ENCODE results near the gene TOX2. TPM values are rescaled to one million over a fixed set of nuclear protein-coding genes. Genes with fewer than 3 reads are reported as not detected.

Gene TOX2
- total and polyA plus RNA-seq, 2 of the 4 experiments (the other 2 are of a cell fraction): 1.3 to 17.5 TPM

DNA sequence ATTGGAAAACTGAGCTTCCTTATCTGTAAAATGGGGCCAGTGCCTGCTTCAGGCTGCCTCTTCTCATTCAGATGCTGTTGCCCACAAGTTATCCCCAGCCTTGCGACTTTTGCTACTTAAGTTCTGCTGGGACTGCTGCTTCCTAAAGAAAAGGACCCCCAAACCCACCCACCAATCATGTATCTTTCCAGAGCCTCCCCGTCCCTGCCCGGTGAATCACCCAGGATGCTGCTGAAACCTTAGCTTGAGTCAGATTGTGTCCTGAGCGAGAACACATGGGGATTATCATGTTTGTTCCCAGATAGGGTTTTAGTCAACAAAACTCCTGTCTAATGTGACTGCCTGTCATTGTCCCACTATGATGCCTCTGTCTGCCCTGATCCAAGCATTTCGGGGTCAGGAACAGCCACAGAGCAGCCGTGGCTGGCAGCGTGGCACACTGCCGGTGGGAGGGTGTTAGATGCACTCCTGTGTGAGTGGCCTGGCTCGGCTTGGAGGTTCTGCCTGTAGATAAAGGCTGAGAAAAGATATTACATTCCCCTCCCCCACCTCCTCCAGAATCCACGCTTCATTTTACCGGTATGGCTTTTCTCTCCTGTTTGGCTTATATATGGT is 79.9 kb downstream of the TOX2 start:
- Histone ChIP-seq H3K14ac (replicated peaks; ENCODE audit: low read depth, low read length) (peak overlapping the region; percentile 68), H3K56ac (ENCODE audit: extremely low read depth, insufficient read depth, low read length) (no peak overlapping the region; the same call in 1 of the 2 replicates), H3K27me3 (ENCODE audit: control insufficient read depth, insufficient read depth, low read length) (no peaks in the 10 kb centered on the region), H2BK15ac (ENCODE audit: low read depth, low read length) (no peak overlapping the region; the same call in 2 of the 3 replicates), H3K9me1 (ENCODE audit: insufficient read depth, low read length) (peaks cover 23% of the 10 kb centered on the region), H4K20me1 (ENCODE audit: insufficient read depth, low read length) (peaks cover 20% of the 10 kb centered on the region; the same call in 1 of the 2 replicates), H3K4ac (ENCODE audit: low read depth, low read length) (peak overlapping the region; percentile 31; the same call in 1 of the 2 replicates), H3K9me3 (ENCODE audit: control insufficient read depth, insufficient read depth, low read length) (peaks cover 2% of the 10 kb centered on the region; the same call in 1 of the 2 replicates), H3K4me2 (ENCODE audit: low read depth, low read length) (no peak overlapping the region), H2BK5ac (ENCODE audit: low read depth, low read length, poor library complexity, severe bottlenecking) (peak overlapping the region; percentile 51), H4K5ac (ENCODE audit: low read depth, low read length) (no peak overlapping the region; the same call in 1 of the 2 replicates), H4K91ac (ENCODE audit: insufficient read depth, low read depth, low read length) (no peak overlapping the region), H2AK5ac (ENCODE audit: low read depth, low read length) (peak overlapping the region; percentile 43; the same call in 1 of the 2 replicates), H2AK9ac (replicated peaks; ENCODE audit: low read depth, low read length, poor library complexity) (peak overlapping the region; percentile 15), H3K36me3 (ENCODE audit: control insufficient read depth, insufficient read depth, low read length) (0 out of 2 replicates have a peak, but pooled peaks cover 2% of the 10 kb centered on the region), H2AFZ (replicated peaks; ENCODE audit: low read length, poor library complexity) (peak overlapping the region; percentile 77), H3K18ac (ENCODE audit: low read depth, low read length) (no peak overlapping the region), H3K4me3 (ENCODE audit: insufficient read depth, low read depth, low read length) (no peak overlapping the region), H3K9ac (ENCODE audit: low read depth, low read length) (no peak overlapping the region), H3K4me1 (ENCODE audit: control insufficient read depth, insufficient read depth, low read length) (peaks cover 2% of the 10 kb centered on the region; the same call in 1 of the 2 replicates), H2BK20ac (ENCODE audit: low read depth, low read length) (no peak overlapping the region), H2BK120ac (ENCODE audit: low read depth, low read length) (no peak overlapping the region), H3K79me1 (ENCODE audit: low read depth in 1 of 2, low read length in 2 of 2) (peaks cover 27 to 66% of the 10 kb centered on the region in 2 experiments), H3K27ac (ENCODE audit: insufficient read depth, low read length) (no peak overlapping the region), H3K23ac (ENCODE audit: low read depth, low read length) (peak overlapping the region; percentile 5; the same call in 1 of the 2 replicates), H4K8ac (ENCODE audit: low read depth in 2 of 2, low read length in 2 of 2) (peak overlapping the region in 1 of 2 experiments; percentile 63; a peak in 2 of 4 replicates)
- POLR2A ChIA-PET (ENCODE audit: unreplicated experiment): no interaction called here
- CTCF ChIA-PET: interaction anchor here (0.6 kb wide), 1 partner anchor 74 kb away, joined by 3 read pairs; no protein-coding TSS in a partner anchor
- BruUV-seq (replicated peaks): no TSS peak
- DNase-seq (peak; percentile 52), ATAC-seq (ENCODE audit: low read depth) (peak; percentile 59)
- TF ChIP-seq NFE2L2 (IDR thresholded peaks at IDR 0.05; ENCODE audit: low read depth, low read length) (no peak), RAD21 (IDR thresholded peaks at IDR 0.05; ENCODE audit: low read length) (no peak), MAZ (IDR thresholded peaks at IDR 0.05; ENCODE audit: borderline replicate concordance, low read depth, low read length) (no peak), FOS (IDR thresholded peaks at IDR 0.05; ENCODE audit: low read depth, low read length) (no peak), RFX5 (IDR thresholded peaks at IDR 0.05; ENCODE audit: low read depth, low read length) (no peak), RCOR1 (IDR thresholded peaks at IDR 0.05; ENCODE audit: insufficient replicate concordance, low read length) (no peak), CHD1 (IDR thresholded peaks at IDR 0.05; ENCODE audit: low read depth, low read length) (no peak)
- TF ChIP-seq, protein P1, sequence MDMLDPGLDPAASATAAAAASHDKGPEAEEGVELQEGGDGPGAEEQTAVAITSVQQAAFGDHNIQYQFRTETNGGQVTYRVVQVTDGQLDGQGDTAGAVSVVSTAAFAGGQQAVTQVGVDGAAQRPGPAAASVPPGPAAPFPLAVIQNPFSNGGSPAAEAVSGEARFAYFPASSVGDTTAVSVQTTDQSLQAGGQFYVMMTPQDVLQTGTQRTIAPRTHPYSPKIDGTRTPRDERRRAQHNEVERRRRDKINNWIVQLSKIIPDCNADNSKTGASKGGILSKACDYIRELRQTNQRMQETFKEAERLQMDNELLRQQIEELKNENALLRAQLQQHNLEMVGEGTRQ (IDR thresholded peaks at IDR 0.05; ENCODE audit: low read depth, low read length): no peak
- TF ChIP-seq, protein P2, sequence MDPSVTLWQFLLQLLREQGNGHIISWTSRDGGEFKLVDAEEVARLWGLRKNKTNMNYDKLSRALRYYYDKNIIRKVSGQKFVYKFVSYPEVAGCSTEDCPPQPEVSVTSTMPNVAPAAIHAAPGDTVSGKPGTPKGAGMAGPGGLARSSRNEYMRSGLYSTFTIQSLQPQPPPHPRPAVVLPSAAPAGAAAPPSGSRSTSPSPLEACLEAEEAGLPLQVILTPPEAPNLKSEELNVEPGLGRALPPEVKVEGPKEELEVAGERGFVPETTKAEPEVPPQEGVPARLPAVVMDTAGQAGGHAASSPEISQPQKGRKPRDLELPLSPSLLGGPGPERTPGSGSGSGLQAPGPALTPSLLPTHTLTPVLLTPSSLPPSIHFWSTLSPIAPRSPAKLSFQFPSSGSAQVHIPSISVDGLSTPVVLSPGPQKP (IDR thresholded peaks at IDR 0.05; ENCODE audit: borderline replicate concordance, low read depth, low read length): no peak
- TF ChIP-seq, protein P3, sequence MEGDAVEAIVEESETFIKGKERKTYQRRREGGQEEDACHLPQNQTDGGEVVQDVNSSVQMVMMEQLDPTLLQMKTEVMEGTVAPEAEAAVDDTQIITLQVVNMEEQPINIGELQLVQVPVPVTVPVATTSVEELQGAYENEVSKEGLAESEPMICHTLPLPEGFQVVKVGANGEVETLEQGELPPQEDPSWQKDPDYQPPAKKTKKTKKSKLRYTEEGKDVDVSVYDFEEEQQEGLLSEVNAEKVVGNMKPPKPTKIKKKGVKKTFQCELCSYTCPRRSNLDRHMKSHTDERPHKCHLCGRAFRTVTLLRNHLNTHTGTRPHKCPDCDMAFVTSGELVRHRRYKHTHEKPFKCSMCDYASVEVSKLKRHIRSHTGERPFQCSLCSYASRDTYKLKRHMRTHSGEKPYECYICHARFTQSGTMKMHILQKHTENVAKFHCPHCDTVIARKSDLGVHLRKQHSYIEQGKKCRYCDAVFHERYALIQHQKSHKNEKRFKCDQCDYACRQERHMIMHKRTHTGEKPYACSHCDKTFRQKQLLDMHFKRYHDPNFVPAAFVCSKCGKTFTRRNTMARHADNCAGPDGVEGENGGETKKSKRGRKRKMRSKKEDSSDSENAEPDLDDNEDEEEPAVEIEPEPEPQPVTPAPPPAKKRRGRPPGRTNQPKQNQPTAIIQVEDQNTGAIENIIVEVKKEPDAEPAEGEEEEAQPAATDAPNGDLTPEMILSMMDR (conservative IDR thresholded peaks at IDR 0.05; ENCODE audit: low read depth, low read length): no peak
- in situ Hi-C loops (cut with MboI; ENCODE audit: low sequenced_read_pairs) (no loop called here), dilution Hi-C loops (cut with HindIII; ENCODE audit: low sequenced_read_pairs, unreplicated experiment) (no loop called here), intact Hi-C loops (cut with micrococcal nuclease) (no loop called here)
- WGBS, 2 experiments (ENCODE audit: extremely low coverage in 2 of 2, insufficient read length in 1 of 2): 52% methylated on average over 3 of the region's 11 CpGs; no CpG with 5 or more reads in 1 of the 2 experiments

All from IMR-90 (cell line).